Activated CD4-positive, alpha-beta T cell treated with anti-CD3 and anti-CD28 coated beads for 4 hours (primary cell): ENCODE results near the gene TMTC2.
"Not testable (repeated sequence)": the region's sequence is repeated elsewhere in the genome, so short reads cannot be mapped to it uniquely, and the experiment has no call there.

ENCODE experiments used
- DNase-seq, 2 donors: peaks; one replicate each; pipeline ENCODE4 v3.0.0-alpha.2; 2020

Gene TMTC2

GRCh38 chr12:82797480-82797879 lies 110.8 kb downstream of the TMTC2 start:
- no peak for DNase-seq

GRCh38 chr12:82800185-82800584 lies 113.5 kb downstream of the TMTC2 start:
- DNase-seq: no peak

- no peak for DNase-seq
Measured at GRCh38 chr12:82801951-82802610, 115.4 kb downstream of the TMTC2 start.

GRCh38 chr12:82803201-82803600 lies 116.5 kb downstream of the TMTC2 start:
- no peak for DNase-seq

GRCh38 chr12:82804601-82805000 lies 117.9 kb downstream of the TMTC2 start:
- no peak for DNase-seq

- not testable (repeated sequence) for DNase-seq
Measured at GRCh38 chr12:82805004-82805403, 118.3 kb downstream of the TMTC2 start.

GRCh38 chr12:82805812-82806497 lies 119.2 kb downstream of the TMTC2 start:
- no peak for DNase-seq

- DNase-seq: no peak
Measured at GRCh38 chr12:82807132-82807737, 120.5 kb downstream of the TMTC2 start.

GRCh38 chr12:82810568-82810967 lies 123.9 kb downstream of the TMTC2 start:
- DNase-seq: no peak

- DNase-seq: no peak
Measured at GRCh38 chr12:82817368-82817767, 130.7 kb downstream of the TMTC2 start.

- DNase-seq: no peak
Measured at GRCh38 chr12:82818271-82819035, 131.7 kb downstream of the TMTC2 start.

GRCh38 chr12:82826505-82826904 lies 139.8 kb downstream of the TMTC2 start:
- DNase-seq: no peak

- DNase-seq: no peak
Measured at GRCh38 chr12:82832096-82832495, 145.4 kb downstream of the TMTC2 start.

- no peak for DNase-seq
Measured at GRCh38 chr12:82832981-82833380, 146.3 kb downstream of the TMTC2 start.

- no peak for DNase-seq
Measured at GRCh38 chr12:82833481-82833880, 146.8 kb downstream of the TMTC2 start.

- DNase-seq: no peak
Measured at GRCh38 chr12:82835217-82835616, 148.5 kb downstream of the TMTC2 start.

GRCh38 chr12:82838131-82838551 lies 151.4 kb downstream of the TMTC2 start:
- DNase-seq: no peak

- DNase-seq: no peak
Measured at GRCh38 chr12:82838827-82839226, 152.1 kb downstream of the TMTC2 start.

GRCh38 chr12:82839796-82840195 lies 153.1 kb downstream of the TMTC2 start:
- no peak for DNase-seq

GRCh38 chr12:82841487-82841904 lies 154.8 kb downstream of the TMTC2 start:
- no peak for DNase-seq

GRCh38 chr12:82842480-82842879 lies 155.8 kb downstream of the TMTC2 start:
- DNase-seq: no peak

GRCh38 chr12:82845076-82845475 lies 158.4 kb downstream of the TMTC2 start:
- DNase-seq: not testable (repeated sequence)

GRCh38 chr12:82848845-82849244 lies 162.1 kb downstream of the TMTC2 start:
- no peak for DNase-seq
